K562 treated with DMSO at 1 percent for 48 hours (cell line): ENCODE data around the gene MPV17L2. TPM values are rescaled to one million over a fixed set of nuclear protein-coding genes. Genes with fewer than 3 reads are reported as not detected.

Experiments
- total RNA-seq: library from RNA; unstranded; fragments of 300-600 nt; gene quantifications from 2 replicates; pipeline ENCODE4 v1.2.3, GENCODE V29; 2022; ENCODE audit warnings: low replicate concordance; ENCODE audit errors: extremely low read depth

Gene MPV17L2
- not detected in 2 replicates for total RNA-seq

DNA sequence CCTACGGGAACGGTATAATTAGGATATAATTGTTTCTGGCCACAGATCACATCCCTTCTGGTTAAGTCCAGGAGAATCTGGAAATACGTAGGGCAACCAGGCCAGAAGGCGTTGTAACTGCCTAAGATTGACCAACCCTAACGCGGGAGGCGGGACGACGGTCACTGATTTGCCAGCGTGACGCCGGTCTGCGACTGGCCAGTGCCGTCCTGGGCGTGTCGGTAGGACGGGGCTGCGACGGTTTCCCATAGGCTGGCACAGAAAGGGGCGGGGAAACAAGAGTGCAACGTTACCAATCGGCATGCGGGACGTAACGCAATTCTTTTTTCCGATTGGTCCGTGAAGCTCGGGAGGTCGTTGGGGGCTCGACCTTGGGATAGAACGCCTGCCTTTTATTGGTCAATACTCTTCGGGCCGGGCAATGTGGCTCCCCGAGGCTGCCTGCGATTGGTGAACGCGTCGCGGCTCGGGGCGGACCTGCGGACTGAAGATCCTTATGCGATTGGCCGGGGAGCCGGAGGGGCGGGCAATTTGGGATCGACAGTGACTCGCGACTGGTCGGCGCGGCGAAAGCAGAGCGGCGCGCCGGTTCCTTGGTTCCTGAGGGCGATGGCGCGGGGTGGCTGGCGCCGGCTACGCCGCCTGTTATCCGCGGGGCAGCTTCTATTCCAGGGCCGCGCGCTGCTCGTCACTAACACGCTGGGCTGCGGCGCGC, at the start of gene MPV17L2:
Gene MPV17L2, plus strand, starts transcription at position 546 of the 715 bp plus-strand sequence. Its CDS starts 64 bp downstream, at position 610.

DNA sequence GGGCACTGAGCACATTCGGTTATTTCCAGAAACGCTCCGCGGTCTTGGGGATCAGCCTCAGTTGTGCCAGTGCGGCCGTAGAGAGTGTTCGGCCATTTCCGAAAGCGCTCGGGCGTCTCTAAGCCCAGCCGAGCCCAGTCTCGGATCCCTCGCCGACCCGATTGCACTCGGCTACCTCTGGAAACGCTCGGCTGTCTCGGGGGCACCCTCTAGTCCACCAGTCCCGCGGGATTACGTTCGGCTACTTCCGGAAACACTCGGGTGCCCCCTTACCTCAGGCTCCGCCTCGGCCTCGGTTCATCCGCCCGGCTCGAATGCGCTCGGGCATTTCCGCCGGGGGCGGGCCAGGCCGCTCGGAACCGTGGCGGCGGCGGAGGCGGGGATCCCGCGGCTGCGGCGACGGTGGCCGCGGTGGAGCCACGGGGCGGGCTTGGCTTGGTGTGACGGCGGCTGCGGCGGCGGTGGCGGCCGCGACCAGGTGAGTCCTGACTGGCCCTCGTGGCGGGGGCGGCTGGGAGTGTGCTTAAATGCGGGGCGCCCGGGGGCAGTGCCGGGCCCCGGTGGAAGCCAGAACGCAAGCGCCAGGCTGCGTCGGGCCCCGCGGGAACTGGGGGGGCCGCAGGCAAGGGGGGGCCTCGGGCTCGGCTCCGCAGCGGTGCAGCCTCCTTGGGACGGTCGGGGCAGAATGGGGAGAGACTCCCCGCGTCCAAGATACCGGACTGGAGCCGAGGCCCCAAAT, 40.0 kb upstream of the MPV17L2 start, which contains the start of gene PIK3R2:
Gene PIK3R2, plus strand, starts transcription at position 347 of the 739 bp plus-strand sequence. CDS start 2,717 bp downstream, outside the sequence.

DNA sequence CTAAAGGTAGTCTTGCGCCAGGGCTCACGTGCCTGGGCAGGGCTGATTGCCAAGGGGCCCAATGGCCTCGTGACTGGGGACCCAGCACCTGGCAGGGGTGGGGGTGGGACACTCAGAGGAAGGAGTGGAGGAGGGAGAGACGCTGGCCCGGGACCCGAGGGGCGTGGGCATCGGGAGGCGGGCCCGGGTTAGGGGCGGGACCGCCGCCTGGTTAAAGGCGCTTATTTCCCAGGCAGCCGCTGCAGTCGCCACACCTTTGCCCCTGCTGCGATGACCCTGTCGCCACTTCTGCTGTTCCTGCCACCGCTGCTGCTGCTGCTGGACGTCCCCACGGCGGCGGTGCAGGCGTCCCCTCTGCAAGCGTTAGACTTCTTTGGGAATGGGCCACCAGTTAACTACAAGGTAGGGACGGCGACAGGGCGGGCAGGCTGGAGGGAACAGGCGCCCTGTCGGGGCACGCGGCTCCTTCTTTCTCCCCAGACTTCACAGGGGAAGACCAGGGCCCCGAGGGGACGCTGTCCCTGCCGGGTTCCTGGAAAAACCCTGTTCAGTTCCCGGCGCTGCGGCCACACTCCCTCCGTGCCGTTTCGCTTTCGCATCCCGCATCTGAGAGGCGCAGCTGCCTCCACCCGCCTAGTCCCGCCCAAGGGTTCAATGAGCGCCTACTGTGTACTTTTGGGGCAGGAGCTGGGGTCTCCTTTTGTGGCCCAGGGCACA, 19.3 kb upstream of the MPV17L2 start, which contains the start of gene IFI30:
Gene IFI30, plus strand, starts transcription at position 242 of the 717 bp plus-strand sequence. Its CDS starts 29 bp downstream, at position 271.

DNA sequence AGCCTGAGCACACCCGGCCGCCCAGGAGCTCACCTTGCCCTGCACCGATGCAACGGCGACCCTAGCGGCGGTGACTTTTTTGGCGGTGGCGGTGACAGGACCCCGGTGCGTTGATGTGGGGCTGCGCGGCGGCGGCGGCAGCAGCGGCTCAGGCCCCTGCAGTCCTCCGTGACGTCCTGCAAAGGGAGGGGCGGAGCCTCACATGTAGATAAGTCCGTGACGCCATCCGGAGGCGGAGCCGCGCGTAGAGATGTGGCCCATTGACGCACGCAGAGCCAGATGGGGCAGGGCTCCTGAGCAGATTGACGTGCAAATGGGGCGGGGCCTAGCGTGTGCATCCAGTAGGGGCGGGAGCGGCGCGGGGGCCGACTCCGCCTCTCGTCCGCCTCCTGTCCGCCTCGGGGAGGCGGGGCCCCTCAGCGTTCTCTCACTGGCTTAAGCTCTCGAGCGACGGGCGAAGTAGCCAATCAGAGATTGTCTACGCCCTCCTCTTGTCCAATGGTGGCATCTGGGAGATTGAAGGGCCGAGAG, 10.9 kb downstream of the MPV17L2 start, which contains the start of gene RAB3A:
Gene RAB3A, minus strand, starts transcription at position 180 of the 531 bp plus-strand sequence. CDS start 1,302 bp downstream, outside the sequence.

DNA sequence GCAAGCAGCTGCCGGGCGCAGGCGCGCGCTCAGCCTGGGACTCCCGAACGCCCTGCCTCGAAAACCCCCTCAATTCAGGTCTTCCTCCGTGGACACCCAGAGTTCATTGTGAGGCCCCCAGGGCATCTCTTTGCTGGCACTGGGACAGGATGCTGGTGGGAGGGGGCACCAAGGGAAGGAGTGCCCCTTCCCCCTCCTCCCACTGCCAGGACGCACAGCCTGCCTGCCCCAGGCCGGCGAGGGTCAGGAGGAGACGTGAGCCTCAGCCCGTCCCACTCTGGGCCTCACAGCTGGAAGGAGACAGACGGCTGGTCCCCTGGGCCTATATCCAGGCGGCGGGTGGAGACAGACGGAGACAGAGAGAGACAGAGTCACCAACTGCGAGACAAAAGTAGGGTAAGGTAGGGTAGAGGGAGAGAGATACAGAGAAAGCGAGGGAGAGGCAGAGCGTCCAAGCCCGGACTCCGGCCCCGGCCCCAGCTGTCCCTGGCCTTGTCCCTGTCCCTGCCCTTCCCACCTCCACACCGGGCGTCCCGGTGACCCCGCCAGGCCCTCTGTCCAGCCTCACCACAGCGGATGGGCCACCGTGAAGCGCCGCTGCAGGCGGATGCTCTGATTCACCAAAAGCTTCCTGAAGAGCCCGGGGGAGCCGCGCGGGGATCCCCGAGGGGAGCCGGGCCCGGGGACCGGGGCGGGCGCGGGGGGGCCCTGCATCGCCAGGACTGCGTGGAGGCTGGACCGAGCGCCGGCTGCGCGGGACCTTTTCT, 32.9 kb downstream of the MPV17L2 start, which contains the start of gene PDE4C:
Gene PDE4C, minus strand, starts transcription at position 737 of the 767 bp plus-strand sequence. Its CDS starts 23 bp downstream, at position 714.

Other genes starting within 250 kb of the MPV17L2 start
- not detected in 2 replicates for gene KCNN1, start 226.1 kb upstream of the MPV17L2 start, total RNA-seq
- gene ARRDC2, start 185.0 kb upstream of the MPV17L2 start, total RNA-seq = not detected in 2 replicates
- not detected in 2 replicates for gene IL12RB1, start 106.3 kb upstream of the MPV17L2 start, total RNA-seq
- not detected in 2 replicates for gene MAST3, start 95.4 kb upstream of the MPV17L2 start, total RNA-seq
- not detected in 2 replicates for gene PIK3R2, start 40.1 kb upstream of the MPV17L2 start, total RNA-seq
- not detected in 2 replicates for gene IFI30, start 19.4 kb upstream of the MPV17L2 start, total RNA-seq
- gene RAB3A, start 10.8 kb downstream of the MPV17L2 start, total RNA-seq = not detected in 2 replicates
- gene PDE4C, start 33.2 kb downstream of the MPV17L2 start, total RNA-seq = not detected in 2 replicates
- not detected in 2 replicates for gene IQCN, start 81.2 kb downstream of the MPV17L2 start, total RNA-seq
- 437 TPM in 1 of 2 replicates, not detected in the other for gene JUND, start 88.4 kb downstream of the MPV17L2 start, total RNA-seq
- not detected in 2 replicates for gene LSM4, start 129.9 kb downstream of the MPV17L2 start, total RNA-seq
- not detected in 2 replicates for gene PGPEP1, start 147.4 kb downstream of the MPV17L2 start, total RNA-seq
- gene GDF15, start 192.9 kb downstream of the MPV17L2 start, total RNA-seq = 390 TPM in 1 of 2 replicates, not detected in the other
- not detected in 2 replicates for gene LRRC25, start 204.4 kb downstream of the MPV17L2 start, total RNA-seq
- not detected in 2 replicates for gene SSBP4, start 226.2 kb downstream of the MPV17L2 start, total RNA-seq
- gene ISYNA1, start 244.9 kb downstream of the MPV17L2 start, total RNA-seq = 948 TPM in 1 of 2 replicates, not detected in the other